ENCODE results near the gene FRMD6.
A peak's percentile ranks its signal among the peaks of the same experiment; 100 is the strongest.
"Not testable (repeated sequence)": the region's sequence is repeated elsewhere in the genome, so short reads cannot be mapped to it uniquely, and the experiment has no call there.

Gene FRMD6

DNA sequence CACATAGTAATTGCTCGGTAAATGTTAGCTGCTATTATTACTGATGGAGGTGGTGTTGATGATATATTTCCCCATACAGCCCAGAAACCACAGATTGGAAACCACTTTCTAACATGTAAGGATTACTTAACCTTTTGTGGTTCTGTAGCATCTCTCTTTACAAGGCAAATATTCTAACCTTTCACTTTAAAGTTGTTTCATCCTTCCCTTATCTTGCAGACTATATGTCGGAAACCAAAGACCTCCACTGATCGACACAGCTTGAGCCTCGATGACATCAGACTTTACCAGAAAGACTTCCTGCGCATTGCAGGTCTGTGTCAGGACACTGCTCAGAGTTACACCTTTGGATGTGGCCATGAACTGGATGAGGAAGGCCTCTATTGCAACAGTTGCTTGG is 75.8 kb downstream of the FRMD6 start:
- DNase-seq = no peak

DNA sequence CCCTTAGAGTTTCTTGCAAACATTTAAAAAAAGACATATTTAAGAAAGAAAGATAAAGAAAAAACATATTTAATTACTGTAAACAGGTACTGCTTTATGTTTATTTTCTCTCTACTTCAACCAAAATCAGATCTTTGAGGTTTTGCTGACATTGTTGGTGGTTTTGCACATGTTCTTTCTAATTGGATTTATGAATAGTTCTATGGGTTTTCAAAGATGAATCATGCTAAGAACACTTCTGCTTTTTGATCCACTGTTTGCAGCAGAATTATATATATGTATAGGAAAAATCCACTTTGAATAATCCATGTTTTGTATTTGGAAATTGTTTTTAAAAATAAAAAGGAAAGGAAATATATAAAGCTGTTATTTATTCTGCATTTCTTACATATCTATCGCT is 78.4 kb downstream of the FRMD6 start:
- no peak for DNase-seq

DNA sequence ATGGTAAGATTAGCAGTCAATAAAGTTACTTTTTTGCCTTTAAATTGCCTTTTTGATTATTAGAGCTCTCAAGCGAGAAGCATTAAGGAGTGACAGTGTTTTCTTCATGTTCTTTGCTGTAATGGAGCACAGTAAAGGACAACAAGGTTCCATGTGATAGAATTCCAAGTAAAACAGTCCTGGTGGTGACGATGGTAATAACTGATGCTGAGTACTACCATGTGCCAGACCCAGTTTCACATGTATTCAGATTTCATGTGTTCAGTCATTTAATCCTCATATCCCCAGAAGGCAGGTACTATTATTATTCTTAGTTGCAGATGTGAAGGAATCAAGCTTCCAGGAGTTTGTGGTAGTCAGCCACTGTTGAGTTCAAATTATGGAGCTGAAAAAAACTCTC is 79.0 kb downstream of the FRMD6 start:
- no peak for DNase-seq

DNA sequence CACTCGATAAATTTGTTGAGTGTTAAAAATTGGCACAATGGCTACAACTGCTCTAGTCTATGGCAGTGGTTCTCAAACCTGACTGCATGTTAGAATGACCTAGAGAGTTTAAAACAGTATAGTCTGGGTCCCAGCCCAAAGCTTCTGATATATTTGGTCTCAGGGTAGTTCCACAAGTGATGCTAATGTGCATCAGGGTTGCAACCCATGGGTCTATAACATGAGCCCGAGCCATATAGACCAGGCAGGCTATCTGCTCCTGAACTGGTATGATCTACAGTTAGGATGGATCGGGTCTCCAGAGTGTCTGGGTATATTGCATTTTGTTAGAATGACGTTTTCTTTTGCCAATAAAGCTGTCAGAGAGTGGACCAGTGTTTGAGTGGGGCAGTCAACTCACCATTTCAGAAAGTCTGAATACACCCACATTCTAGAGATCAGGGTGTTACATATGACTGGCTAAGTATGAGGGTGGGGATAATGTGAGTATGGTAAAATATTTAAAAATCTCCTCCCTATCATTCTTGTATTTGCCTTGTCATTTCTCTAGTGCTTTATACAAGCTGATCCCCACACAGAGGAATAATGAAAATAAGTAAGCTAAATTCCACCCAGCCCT is 80.9 kb downstream of the FRMD6 start:
- DNase-seq = no peak

DNA sequence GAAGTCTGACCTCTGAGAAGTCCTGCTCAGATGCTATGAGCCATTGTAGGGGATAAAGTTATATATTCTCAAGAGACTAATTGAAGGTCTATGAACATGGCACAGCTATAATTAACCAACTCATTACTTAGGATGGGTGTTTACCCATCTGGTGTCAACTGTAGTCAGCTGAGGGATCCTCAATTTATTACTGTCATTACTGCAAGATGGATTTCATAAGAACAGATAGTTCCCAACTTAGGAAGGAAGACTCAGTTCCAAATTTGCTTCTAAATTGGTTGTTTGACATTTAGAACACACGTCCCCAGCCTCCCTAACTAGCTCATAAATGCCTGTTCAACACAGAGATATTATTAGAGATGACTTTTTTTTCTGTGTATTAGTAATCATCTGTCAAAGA is 81.4 kb downstream of the FRMD6 start:
- no peak for DNase-seq

DNA sequence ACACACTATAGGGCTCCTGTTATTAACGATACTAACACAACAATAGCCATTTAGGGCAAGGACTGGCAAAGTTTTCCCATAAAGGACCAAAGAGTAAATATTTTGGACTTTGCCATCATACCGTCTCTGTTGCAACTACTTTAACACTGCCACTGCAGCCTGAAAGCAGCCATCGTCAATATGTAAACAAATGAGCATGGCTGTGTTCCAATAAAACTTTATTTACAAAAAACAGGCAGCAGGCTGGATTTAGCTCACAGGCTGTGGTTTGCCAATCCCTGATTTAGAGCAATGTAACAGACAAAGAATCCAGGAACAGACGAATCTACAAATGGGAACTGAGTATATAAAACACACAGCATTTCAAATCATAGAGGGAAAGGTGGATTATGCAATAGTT is 84.1 kb downstream of the FRMD6 start:
- DNase-seq = no peak

DNA sequence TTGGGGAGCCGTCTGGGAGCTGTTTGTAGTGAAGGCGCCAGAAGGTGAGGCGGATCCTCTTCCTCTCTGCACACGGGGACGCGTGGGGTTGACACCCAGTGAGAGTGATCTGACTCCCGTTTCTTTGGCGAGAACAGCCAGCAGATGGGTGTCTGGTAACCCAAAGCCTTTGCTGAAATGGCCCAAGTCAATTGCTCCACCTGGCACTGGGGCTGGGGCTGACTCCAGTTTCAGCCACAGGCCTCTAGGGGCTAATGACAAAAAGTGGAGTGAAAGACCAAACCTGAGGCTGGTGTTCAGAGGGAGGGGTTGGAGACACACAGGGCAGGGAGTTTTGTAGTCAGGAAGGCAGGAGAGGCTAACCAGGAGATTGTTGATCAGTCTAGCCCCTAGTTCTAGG is 87.0 kb downstream of the FRMD6 start:
- DNase-seq = no peak

DNA sequence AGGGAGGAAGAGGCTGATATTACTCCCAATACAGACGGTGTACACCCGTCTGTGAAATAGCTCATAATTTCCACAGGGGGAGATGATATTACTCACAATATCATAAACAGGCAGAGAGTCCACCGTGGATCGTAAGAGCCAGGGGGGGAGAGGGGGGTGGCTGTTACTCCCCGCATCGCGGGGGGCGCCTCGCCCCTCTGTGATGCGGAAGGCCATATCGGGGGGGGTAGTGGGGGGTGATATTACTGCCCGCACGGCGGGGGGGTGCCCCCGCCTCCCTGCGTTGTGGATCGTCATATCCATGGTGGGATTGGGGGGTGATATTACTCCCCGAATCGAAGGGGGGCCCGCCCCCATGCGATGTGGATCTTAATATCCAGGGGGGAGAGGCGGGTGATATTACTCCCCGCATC is 91.9 kb downstream of the FRMD6 start:
- no peak for DNase-seq

DNA sequence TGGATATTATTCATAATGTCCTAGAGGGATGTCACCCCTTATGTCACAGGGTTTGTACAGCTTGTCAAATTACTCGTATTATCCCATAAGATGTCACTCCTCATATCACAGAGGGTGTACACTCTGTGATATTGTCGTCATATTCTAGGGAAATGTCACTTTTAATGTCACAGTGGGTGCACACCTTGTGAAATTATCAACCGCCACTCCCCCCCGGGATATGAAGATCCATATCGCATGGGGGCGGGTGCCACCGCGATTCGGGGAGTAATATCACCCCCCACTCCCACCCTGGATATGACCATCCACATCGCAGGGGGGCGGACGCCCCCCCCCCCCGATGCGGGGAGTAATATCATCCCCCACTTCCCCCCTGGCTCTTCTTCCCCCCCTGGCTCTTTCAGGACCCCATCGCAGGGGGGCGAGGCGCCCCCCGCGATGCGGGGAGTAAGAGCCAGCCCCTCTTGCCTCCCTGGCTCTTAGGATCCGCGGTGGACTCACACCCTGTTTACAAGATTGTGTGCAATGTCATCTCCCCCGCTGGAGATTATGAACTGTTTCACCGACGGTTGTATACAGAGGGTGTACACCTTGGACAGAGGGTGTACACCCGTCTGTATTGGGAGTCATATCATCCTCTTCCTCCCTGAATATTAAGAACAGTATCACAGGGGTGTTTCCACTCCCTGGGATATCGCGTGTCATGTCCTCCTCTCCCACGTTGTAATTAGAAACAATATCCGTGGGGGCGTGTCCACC is 92.8 kb downstream of the FRMD6 start:
- DNase-seq = no peak

DNA sequence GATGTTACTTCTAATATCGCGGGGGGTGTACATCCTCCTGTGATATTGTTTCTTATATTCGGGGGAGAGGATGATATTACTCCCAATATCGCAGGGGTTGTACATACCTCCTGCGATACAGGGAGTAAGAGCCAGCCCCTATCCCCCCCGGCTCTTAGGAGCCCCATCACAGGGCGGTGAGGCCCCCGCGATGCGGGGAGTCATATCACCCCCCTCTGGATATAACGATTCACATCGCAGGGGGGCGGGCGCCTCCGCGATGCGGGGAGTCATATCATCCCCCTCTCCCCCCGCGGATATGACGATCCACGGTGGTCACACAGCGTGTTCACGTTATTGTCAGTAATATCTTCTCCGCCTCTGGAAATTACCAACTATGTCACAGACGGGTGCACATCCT is 95.1 kb downstream of the FRMD6 start:
- not testable (repeated sequence) for DNase-seq

DNA sequence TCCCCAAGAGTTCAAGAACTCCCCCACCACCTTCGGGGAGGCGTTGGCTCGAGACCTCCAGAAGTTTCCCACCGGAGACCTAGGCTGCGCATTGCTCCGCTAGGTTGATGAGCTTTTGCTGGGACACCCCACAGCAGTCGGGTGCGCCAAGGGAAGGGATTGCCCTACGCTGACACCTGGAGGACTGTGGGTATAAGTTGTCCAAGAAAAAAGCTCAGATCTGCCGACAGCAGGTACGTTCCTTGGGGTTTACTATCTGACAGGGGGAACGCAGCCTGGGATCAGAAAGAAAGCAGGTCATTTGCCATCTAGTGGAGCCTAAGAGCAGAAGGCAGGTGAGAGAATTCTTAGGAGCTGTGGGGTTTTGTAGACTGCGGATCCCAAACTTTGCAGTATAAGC is 98.8 kb downstream of the FRMD6 start:
- no peak for DNase-seq

DNA sequence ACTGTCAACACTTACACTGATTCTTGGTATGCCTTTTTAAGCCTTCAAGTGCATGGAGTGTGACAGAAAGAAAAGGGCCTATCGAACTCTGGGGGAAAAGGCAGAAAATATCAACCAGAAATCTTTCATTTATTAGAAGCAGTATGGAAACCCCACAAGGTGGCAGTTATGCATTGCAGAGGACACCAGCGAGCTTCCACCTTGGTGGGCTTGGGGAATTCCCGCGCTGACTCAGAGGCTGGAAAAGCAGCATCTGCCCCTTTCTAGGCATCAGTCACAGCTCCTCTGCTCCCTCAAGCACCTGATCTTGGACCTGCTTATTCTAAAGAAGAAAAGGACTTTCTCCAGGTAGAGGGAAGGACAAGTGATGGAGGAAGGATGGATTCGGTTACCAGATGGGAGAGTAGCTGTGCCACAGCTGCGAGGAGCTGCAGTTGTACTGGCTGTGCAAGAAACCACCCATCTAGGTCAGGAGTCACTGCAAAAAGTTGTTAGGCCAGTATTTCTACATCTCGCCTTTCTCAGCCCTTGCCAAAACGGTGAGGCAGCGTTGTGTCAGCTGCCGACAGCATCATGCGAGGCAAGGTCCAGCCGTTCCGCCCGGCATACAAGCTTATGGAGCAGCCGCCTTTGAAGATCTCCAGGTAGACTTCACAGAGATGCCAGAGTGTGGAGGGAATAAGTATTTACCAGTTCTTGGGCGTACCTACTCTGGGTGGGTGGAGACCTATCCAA is 100.1 kb downstream of the FRMD6 start:
- peak; percentile 35 for DNase-seq

DNA sequence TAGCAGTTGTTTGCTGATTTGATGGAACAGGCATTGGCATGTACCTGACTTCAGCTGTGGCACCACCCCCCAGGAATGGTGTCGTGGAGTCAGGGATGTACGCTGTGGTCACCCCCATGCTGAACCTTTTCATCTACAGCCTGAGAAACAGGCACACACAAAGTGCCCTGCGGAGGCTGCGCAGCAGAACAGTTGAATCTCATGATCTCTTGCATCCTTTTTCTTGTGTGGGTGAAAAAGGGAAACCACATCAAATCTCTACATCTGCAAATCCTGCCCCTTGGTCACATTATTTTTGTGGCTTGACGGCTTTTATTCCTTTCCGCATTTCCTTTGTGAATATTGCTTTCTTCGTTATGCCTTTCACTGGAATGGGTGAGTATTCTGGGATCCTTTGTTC is 106.0 kb downstream of the FRMD6 start:
- DNase-seq = not testable (repeated sequence)

DNA sequence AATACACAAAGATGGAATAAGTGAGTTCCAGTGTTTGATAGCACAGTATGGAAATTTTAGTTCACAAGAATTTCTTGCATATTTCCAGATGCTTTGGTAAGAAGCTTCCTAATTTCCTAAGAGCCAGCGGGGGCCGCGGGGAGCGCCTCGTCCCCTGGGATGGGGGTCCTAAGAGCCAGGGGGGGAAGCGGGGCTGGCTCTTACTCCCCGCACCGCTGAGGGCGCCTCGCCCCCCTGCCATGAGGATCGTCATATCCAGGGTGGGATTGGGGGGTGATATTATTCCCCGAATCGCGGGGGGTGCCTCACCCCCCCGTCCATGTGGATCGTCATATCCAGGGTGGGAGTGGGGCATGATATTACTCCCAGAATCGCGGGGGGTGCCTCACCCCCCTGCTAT is 108.2 kb downstream of the FRMD6 start:
- DNase-seq = no peak

DNA sequence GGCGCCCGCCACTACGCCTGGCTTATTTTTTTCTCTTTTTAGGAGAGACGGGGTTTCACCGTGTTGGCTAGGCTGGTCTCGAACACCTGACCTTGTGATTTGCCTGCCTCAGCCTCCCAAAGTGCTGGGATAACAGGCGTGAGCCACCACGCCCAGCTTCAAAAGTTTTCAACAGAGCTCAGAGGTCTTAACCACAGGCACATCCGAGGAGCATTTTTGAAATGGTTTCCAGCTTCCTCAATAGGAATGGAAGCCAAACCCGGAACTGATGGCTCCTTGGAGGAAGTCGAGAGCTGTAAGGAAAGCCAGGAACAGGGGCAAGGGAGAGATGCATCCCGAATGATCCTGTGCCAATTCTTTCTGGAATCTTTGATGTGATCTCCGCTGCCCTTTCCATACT is 114.0 kb downstream of the FRMD6 start:
- not testable (repeated sequence) for DNase-seq

DNA sequence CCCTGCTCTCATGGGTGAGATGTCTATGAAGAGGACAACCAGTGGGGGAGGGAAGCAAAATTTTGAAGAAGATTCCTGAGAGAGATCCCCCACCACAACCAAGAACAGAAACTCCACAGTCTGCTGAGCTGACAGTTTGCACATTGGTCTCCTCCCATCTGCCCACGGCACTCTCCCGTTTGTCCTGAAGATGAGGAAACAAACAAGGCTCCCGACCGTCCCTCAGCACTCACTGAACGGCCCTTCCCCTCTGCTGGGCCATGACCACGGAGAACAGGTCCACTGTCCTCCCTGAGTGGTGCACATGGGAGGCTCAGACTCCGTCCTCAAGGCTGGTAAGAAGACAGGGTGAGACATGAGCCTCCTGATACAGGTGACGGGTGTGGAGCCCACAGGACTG is 114.9 kb downstream of the FRMD6 start:
- not testable (repeated sequence) for DNase-seq

DNA sequence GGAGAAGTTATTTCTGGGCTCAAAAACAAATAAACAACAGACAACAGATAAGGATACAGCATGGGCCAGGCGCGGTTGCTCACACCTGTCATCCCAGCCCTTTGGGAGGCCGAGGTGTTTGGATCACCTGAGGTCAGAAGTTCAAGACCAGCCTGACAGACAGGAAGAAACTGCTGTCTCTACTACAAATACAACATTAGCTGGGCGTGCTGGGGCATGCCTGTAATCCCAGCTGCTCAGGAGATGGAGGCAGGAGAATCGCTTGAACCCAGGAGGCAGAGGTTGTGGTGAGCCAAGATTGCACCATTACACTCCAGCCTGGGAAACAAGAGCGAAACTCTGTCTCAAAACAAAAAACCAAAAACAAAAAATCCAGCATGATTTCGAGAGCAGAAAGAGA is 117.6 kb downstream of the FRMD6 start:
- not testable (repeated sequence) for DNase-seq

DNA sequence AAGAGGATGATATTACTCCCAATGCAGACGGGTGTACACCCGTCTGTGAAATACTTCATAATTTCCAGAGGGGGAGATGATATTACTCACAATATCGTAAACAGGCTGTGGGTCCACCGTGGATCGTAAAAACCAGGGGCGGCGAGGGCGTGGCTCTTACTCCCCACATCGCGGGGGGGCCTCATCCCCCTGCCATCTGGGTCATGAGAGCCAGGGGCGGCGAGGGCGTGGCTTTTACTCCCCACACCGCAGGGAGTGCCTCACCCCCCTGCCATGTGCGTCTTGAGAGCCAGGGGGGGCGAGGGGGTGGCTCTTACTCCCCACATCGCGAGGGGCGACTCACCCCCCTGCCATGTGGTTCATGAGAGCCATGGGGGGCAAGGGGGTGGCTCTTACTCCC is 122.5 kb downstream of the FRMD6 start:
- DNase-seq = no peak

DNA sequence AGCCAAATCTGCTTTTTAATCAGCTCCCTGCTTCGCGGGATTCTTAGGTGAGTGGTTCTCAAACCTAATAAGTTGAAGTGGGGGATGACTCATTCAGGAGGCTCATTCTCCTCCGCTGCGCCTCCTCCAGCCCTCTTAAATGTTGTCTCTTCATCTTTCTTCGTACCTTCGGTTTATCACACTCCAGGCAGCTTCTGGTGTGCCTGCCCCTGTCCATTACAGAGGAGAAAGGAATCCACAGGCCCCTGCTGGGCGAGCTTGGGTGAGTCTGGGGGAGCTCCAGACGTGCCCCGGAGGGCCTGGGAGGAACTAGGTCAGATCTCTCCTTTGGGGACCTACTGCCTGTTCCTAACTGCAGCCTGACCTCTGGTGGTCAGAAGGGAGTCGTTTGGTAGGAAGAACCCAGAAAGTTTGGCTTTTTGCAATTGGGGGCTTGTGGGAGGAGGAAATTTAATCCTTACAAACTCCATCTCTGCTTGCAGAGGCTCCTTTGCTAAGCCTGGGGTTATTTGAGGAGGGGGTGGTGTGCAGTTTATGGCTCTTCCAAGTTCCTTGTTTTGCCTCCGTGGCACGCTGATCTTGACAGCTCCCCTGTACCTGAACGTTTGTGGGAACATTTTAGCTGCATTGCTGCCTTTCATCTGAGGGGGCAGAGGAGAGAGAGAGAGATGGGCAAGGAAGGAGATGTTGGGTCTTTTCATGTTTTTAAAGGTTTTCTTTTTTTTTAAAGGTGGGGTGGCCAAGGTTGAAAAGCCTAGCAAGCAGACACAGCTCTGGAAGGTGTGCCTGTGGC is 124.6 kb downstream of the FRMD6 start:
- DNase-seq = no peak

DNA sequence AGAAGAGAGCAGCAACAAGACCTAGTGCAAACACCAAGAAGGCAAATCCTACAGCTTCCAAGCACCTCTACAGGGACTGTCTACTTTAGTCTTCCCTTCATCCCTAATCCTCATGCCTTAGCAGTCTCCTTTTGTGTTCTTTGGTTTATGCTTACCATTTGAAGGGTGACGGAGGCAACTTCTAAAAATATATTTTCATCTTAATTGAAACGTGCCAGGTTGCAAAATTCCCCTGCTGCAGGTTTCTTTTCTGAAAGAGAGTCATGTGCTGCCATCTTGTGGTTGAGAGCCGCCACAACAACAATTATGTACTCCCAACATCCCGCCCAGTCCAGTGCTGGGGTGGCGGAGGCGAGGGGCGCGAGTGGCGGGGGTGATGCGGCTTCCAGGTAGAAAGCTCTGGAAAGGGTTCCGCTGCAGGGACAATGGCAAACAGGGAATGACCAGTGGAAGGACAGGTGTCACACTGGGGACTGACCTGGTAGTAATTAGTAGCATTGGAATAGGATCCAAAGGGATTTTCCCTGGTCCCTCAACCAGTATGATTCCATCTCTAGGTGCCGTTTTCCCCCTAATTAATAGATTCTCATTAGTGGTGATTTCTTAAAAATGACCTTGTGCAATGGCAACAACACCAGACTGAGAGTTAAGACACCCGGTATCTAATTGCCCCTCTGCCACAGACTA is 128.4 kb downstream of the FRMD6 start:
- DNase-seq = peak; percentile 71

All from stimulated activated CD4-positive, alpha-beta T cell treated with anti-CD3 and anti-CD28 coated beads, Interleukin-4, amount 100 ng/mL, for 1 hour (primary cell).